GM03348 (cell line): ENCODE results near the gene FAM83D.
"Not testable (repeated sequence)": the region's sequence is repeated elsewhere in the genome, so short reads cannot be mapped to it uniquely, and the experiment has no call there.

Source experiments
- DNase-seq: peaks from one replicate; pipeline ENCODE4 v3.0.0; 2012; ENCODE audit warnings: low spot score

The FAM83D gene

DNA sequence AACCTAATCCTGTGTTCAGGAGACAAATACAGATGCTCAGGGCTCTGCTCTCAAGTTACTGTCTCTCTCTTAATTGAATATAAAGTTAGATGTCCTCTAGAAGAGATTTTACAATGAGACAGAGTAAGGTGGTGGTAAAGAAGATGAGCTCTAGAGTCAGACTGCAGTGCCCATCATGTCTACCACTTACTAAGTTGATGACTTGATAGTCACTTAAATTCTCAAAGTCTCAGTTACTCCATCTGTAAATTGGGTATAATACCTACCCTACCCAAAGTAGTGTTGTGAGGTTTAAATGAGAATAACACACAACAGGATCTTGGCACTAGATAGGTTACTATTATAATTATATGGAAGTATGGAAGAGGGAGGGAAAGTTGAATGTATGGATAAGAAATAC is 37.5 kb downstream of the FAM83D start:
- no peak for DNase-seq

DNA sequence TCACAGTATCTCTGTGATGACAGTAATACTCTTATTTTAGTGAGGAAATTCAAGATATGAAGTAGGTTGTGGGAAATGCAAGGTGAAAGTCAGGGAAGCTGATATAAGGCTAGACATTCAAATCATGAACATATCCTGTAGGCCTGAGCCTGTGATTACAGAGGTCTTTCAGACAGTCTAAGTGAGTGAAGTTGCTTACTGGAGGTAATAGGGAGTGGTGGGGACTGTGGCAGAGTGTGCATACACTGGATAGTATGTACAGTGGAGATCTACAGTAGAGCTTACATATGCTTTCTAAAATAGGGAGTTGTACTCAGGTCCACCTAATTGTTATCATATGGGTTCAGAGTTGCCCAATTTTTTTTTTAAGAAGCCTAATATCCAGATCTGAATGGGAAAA is 39.0 kb downstream of the FAM83D start:
- no peak for DNase-seq

DNA sequence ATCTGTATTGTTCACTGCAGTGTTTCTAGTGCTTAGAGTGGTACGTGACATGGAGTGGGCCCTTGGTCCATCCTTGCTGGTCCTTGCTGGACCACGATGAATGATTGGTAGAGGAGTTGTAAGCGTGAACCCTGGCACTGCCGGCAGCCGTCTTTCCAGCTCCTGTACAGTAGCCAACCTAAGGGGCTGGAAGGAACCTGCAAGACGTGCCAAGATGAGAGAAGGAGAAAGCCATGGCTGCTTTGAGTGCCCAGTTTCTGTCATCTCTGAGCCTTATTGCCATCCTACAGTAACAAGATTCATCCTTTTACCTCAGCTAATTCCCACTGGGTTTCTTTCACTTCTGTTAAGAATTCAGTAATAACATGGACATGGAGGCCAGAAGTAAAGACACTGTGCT is 41.9 kb downstream of the FAM83D start:
- no peak for DNase-seq

DNA sequence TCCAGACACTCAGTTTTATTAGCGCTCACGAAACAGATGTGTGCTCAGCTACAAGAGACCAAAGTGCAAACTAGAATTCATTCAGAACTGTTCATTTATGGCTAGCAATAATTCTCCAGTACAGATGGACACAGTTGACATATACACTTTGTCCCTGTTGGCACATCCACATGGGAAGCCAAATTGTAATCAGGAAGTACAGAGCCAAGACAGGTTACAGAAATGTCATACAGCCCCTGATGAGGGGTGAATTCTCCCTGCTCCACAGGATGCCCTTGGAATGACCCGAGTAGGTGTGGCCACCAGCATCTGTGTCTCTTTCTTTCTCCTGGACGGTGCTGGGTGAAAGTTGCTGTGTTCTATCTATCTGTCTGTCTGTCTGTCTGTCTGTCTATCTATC is 43.5 kb downstream of the FAM83D start:
- DNase-seq, result no peak

DNA sequence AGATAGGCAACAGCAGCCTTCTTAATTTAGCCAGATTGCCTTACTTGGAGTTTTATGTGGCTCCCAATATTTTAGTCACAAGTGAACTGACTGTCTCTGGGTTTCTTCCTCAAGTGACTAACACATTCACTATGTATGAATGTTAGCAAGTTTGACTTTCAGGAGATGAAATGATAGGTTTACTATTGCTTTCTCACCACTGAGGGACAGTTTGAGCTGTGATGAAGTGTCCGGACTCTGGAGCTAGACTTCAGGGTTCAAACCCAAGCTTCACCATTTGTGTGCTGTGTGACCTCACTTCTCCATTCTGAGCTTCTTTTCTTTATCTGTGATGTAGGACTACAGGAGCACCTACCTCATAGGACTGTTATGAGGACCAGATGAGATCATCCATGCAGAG is 44.1 kb downstream of the FAM83D start:
- peak; percentile 68 for DNase-seq

DNA sequence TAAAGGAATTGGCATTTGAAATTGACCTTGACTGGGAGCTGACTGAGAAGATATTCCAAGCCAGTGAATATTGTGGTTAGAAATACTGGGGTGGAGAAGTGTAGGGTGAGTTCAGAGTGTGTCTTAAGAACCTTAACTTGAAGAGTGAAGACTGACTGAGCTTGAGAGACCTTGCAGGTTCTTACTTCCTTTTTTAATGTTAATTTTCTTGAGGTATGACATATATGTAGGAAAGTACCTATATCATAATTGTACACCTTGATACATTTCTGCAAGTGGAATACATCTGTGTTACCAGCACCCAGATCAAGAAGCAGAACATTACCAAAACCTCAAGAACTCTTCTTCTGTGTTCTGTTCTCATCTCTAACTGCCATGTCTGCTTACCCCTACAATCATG is 46.9 kb downstream of the FAM83D start:
- DNase-seq, result no peak

DNA sequence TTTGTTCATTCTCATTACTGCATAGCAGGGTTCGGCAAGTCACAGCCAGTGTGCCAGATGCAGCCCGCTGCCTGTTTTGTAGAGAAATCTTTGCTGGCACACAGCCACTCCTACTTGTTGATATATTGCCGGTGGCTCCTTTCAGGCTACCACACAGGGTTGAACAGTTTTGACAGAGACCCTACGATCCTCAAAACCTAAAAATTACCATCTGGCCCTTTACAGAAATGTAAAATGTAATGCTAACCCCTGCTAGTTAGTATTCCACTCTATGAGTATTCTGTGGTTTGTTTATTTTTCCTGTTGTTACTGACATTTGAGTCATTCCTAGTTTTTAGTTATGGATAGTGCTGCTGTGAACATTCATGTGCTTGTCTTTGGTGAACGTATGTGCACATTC is 47.4 kb downstream of the FAM83D start:
- no peak for DNase-seq

DNA sequence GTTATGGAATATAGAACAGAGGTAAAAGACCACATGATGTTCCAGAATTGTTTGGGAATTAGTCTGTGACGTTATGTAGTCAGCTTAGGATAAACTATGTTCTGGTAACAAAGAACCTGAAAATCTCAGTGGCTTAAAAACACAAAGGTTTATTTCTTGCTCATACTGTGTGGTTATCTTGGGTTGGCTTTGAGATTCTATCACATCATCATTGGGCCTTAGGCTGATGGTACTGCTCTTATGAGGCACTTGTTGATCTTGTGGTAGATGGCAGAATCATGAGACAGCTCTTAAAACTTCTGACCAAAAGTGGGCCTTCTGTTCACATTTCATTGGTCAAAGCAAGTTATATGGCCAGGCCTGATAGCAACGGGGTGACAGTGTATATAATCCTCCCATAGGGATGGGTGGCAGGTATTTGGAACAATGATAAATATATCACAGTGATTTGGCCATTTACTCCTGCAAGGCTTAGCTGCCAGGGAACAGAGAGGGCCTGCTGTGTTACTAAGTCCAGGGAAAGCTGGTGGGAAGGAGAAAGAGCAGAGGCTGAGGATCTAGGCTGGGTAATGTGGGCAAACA is 49.4 kb downstream of the FAM83D start:
- DNase-seq, result no peak

DNA sequence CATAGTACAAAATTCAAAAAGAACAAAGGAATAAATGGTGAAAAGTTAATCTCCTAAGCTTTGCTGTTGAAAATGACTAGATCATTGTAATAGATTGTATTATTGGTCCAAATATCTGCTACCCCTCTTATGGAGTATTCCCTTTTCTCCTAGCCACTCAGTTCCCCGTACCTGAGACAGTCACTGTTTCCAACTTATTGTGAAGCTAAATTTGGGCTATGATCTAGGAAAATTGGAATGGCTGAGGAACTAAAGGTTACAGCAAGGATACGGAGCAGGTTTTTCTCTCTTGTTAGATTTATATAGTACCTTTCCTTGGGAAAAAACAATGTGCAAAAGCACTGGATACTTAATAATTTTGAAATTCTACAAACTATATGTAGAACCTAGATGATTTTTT is 53.2 kb downstream of the FAM83D start:
- DNase-seq, result no peak

DNA sequence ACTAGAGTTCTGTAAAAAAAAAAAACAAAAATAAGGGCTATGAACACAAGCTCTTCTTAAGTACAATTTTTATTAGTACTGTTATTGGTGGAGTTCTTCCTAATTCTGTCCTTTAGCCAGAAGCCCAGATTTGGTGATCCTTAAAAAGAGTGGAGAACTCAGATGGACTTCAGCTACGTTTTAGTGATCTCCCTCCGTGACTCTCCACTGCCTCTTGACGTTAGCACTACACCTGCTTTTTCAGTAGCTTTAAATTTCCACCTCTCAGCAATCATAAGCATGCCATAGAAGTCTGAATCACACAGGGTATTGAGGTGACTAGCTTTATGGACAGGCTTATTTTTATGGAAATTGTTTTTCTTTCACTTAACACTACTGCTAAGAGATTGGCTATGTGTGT is 53.6 kb downstream of the FAM83D start:
- DNase-seq, result no peak

DNA sequence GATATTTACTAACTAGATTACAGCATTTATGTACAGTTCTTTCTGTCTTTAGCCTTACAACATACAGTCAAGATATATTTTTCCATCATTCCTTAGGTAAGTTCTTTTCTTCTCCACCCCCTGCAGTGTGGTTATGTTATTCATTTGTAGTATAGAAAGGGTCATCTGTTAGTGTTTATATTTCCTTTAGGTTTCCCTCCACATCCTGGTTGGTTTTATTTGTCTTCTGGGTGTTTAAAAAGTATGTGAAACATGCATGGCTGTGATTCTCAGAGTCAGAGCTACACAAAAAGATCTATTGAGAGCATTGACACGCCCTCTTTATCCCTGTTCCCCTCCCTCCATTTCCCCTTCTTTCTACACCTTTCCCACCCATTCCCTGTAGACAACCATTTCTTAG is 56.1 kb downstream of the FAM83D start:
- DNase-seq, result no peak

DNA sequence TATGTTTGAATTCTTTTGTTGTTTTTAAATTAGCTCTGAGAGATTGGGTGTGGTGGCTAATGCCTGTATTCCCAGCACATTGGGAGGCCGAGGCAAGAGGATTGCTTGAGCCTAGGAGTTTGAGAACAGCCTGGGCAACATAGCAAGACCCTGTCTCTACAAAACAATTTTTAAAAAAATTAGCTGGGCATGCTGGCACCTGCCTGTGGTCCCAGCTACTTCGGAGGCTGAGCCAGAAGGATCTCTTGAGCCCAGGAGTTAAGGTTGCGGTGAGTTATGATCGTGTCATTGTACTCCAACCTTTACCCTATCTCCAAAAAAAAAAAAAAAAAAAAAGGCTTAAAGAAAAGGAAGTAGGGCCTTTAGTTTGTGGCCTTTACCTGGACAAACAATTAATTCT is 58.8 kb downstream of the FAM83D start:
- DNase-seq, result no peak

DNA sequence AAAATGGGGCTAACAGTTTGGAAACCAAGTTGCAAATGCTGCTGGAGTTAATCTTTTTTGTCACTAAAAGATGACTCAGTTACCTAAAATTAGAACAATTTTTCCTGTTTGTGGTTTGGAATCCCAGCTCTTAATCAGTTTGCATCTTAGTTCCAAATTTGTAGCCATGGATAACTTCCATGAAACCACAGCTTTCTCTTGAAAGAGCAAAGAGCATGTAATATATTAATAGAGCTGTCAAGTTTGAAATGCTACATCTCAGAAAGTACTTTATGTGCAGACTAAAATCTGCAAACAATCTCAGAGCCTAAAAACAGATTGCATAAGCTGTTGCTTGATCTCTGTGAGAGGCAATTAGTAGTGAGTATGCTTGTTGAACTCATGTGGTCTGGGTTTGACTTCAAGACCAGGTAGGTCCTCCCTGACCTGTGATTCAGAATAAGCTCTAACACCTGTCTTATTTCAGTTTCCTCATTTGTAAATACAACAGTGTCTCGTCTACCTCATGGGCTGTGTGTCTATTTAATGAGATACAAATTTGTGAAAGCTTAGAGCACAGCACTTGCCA is 59.5 kb downstream of the FAM83D start:
- DNase-seq, result peak; percentile 72

DNA sequence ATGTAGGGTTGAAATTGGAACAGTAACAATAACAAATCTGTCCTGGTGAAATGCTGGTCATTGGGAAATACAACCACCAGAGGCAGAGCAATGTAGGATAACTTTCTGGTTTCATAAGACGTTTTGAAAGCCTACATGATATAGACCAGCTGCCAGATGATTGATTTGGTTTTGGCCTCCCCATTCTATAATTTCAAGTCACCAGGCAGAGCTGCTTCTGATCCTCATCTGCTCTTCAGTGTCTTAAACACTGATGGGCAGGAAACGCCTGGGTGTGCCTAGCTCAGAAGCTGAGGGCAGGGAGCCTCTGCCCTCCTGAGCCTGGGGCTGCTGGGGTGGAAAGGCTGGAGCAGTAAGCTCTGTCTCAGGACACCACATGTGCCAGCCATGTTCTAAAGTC is 60.4 kb downstream of the FAM83D start:
- DNase-seq, result no peak

DNA sequence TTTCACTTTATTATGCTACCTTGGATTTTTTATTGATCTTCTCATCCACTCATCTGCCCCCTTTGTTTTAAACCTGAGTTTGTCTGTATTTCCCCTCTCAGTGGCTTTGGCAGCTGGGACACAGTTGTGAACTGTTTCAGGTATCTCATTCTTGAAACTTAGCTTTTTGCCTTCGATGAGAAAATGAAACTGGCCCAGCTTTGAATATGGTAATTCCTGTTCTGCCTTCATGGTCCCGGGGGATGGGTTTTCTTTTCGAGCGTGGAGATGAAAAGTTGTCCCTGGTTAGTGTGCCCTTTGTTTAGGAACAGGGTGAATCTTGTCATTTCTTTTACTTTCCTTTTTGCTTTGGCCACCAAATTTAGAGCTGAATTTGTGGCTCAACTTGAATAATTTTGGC is 61.6 kb downstream of the FAM83D start:
- no peak for DNase-seq

DNA sequence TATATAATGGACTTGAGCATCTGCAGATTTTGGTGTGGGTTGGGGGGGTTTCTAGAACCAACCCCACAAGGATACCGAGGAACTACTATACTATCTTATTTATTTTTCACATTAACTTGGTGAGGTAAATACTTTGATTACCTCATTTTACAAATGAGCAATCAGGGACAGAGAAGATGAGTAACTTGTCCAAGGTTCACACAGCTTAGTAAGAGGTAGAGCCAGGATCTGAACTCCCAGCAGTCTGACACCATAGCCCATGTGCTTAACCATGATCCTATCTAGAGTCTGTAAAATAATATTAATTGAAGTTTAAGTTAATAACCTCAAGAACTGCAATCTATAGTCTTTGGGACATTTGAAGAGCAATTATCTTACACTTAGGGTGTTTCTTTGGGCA is 64.5 kb downstream of the FAM83D start:
- DNase-seq, result no peak

DNA sequence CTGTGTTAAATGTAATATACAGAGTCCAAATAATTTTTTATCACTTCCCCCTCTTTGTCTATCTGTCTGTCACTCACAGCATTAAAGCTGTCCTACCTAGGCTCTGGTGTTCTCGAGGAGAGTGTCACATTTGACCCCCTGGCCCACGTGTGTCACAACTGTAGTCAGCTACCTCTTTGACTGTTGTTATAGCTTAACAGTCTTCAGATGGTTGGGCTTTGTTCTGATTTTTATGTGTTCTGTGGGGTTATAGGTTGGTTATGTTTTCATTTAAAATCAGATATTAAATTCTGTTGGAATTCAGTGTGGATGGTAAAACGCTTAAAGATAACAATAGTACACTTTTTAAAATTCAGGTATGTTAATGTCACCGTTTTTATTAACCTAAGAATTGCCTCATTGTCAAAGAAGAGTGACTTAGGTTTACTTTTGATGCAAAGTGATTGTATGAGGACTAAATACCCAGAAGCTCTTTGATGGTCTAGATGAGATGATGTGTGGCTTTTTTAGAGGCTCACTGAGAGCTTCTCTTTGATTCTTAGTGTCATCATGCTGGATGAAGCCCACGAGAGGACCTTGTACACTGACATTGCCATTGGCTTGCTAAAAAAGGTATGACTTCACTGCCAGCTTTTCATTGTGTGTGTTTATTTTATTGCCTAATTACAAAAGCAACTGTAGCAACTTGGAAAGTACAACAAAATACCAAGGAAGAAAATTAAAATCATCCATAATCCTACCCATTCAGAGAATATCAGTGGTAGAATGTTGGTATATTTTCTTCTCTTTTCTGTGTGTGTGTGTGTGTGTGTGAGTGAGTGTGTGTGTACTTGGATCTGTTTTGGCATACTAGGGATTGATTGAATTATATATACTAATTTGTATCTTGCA is 65.8 kb downstream of the FAM83D start:
- DNase-seq, result no peak

DNA sequence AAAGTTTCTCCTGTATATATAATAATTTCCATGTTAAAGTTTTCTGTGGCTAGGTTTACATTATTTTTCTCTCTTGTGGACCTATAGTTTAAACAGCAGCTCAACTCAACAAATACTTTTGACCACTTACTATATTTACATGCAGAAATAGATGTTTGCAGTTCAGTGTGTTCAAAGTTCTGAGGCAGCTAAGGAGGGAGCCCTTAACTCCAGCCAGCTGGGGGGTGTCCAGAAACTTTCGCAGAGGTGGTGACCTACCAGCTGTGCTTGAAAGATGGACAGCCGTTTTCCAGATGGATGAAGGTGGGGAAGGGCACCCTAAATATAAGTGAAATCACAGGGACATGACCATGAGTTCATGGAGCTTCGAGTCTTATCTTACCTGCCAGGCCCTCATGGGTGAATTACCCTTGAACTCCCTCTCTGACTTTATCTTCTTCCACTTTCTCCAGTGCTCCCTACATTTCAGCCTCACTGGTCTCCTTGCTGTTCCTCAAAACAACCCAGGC is 69.4 kb downstream of the FAM83D start:
- no peak for DNase-seq

DNA sequence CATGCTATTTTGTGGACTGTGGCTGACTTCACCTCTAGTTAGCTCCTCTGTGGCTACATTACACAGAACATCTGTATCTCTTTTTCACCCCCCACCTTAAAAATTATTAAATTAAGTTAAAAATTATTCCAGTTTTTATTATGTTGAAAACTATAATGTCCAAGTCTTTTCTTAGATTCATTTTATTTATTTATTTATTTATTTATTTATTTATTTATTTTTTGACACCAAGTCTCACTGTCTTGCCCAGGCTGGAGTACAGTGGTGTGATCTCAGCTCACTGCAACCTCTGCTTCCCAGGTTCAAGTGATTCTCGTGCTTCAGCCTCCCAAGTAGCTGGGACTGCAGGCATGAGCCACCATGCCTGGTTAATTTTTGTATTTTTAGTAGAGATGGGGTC is 70.6 kb downstream of the FAM83D start:
- DNase-seq, result not testable (repeated sequence)

DNA sequence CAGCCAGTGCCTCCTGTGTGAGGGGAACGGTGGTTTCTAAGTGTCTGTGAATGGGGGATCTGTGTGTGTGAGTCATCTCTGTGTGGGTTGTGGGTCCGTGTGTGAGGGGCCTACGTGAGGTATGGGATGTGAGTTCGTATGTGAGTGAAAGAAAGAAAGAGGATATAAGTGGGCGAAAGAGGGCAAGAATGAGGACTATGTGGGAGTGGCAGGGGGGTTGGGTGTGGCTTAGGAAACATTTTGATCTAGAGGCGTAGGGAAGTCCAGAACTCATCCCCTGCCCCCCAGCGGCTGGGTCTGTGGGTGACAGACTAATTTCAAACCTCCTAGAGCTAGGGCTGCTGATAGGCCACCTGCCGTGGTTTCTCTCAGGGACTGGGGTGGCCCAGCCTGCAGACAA is 71.4 kb downstream of the FAM83D start:
- DNase-seq, result no peak

DNA sequence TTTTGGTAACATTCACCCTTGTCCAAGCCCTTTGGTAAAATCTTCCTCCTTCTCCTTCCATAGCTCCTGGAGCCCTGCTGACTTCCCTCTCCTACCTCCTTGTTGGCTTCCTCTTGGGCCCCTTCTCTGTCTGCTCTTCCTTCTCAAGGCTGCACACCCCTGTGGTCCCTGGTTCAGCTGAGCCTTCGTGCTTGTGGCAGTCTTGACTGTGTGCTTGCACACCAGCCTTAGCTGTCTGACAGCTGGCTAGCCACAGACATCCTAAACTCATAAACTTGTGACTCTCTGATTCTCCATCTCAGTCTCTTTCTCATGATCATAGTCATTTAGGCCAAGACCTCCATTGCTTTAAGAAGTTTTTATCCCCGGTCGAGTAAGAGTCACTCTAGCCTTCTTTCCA is 73.0 kb downstream of the FAM83D start:
- DNase-seq, result no peak

DNA sequence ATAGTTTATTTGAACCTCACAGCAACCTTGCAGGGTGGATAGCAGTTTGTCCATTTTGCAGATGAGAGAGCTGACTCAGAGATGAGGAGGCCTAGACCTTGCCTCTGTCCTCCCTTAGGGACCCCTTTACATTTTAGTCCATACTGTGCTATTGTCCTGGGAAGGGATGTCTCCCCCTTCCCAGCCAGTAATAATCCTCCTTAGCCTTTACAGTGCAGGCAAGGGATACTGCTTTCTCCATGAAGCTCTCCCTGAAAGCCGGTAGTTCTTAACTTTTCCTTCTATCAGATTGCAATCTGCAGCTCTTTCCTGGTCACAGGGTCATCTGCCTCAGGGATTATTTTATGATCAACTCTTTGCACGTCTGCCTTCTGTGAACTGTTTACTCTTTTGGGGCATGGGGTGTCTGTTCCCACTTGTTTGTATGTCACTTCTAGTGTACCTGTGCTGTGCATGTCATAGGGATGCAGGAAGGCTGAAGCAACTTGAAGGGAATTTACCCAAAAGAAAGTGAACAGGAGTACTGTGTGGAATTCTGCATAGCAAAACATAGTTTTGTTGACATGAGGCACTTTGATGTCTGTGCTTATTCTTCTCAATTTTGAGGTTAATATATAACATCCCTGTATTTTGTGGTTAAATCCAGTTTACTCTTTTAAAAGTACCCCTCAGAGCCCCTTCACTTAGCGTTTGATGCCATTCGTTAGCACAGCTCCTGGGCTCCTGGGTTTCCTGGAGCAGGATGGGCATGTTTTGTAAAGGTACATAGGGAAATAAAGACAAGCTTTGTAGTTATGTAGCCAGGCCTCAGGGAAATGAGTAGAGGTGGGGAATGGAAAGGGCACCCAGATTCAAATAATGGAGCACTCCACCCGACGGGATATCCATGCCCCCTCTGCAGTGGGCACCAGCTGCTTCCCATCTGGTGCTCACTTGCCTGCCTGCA is 74.0 kb downstream of the FAM83D start:
- no peak for DNase-seq
